ENCODE data around the gene REPIN1.

The REPIN1 gene

DNA sequence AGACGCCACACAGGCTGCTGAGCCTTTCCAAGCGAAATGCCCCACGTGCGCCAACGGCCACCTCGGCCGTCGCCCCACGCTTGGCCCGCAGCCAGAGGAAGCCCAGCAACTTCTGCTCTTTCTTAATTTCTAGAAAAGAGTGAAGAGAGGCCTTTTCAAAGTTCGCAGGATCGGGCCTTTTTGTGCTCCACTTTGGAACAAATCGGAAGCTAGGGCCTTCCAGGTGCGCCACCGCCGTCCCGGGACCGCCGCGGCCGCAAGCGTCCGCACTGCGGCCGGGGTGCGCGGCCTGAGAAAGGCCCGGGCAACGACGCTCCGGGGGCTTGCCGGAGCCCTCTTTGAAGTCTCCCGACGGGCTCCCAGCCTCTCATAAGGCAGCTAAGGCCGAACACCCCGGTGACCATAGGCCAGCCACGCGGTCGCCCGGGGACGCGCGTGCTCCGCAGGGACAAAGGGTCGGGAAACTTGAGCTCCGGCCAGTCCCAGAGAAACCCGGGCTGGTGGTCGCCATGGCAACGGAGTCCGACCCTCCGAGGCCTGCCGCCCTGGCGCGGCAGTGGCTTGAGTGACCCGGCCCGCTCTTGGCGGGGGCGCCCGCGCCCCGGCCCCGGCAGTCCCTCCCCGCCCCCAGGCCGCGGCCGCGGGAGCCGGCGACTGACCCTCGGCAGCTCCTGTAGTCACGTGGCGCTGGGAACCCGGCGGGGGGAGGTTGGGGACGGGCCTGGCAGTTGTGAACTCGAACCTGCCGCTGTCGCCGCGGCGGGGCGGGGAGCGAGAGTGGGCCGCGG is at the start of gene REPIN1:
Gene REPIN1, plus strand, starts transcription at position 727 of the 788 bp plus-strand sequence. CDS start 890 bp downstream, outside the sequence.
- TF ChIP-seq, protein P1, sequence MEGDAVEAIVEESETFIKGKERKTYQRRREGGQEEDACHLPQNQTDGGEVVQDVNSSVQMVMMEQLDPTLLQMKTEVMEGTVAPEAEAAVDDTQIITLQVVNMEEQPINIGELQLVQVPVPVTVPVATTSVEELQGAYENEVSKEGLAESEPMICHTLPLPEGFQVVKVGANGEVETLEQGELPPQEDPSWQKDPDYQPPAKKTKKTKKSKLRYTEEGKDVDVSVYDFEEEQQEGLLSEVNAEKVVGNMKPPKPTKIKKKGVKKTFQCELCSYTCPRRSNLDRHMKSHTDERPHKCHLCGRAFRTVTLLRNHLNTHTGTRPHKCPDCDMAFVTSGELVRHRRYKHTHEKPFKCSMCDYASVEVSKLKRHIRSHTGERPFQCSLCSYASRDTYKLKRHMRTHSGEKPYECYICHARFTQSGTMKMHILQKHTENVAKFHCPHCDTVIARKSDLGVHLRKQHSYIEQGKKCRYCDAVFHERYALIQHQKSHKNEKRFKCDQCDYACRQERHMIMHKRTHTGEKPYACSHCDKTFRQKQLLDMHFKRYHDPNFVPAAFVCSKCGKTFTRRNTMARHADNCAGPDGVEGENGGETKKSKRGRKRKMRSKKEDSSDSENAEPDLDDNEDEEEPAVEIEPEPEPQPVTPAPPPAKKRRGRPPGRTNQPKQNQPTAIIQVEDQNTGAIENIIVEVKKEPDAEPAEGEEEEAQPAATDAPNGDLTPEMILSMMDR (IDR thresholded peaks at IDR 0.05; ENCODE audit: insufficient read depth, missing control alignments): no peak
- FAIRE-seq (no peak), DNase-seq (ENCODE audit: insufficient read length, low spot score) (peak; percentile 66)

DNA sequence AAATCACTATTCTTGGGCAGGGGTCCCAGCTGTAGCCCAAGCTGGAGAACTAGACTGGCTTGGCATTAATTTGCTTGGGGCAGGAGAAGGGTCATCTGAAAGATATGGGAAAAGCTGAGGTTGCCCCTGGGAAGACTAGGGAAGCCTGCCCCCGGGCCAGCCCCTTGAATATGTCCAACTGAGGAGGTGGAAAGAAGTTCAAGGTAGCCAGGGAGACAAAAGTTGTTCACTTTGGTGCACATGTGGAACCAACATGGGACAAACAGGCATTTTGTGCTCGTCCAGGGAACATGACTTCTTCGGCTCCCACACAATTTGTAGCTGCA is 46.9 kb upstream of the REPIN1 start:
- DNase-seq (ENCODE audit: insufficient read length, low spot score): no peak
- TF ChIP-seq, protein P1 (IDR thresholded peaks at IDR 0.05; ENCODE audit: insufficient read depth, missing control alignments): no peak
- no peak for FAIRE-seq

DNA sequence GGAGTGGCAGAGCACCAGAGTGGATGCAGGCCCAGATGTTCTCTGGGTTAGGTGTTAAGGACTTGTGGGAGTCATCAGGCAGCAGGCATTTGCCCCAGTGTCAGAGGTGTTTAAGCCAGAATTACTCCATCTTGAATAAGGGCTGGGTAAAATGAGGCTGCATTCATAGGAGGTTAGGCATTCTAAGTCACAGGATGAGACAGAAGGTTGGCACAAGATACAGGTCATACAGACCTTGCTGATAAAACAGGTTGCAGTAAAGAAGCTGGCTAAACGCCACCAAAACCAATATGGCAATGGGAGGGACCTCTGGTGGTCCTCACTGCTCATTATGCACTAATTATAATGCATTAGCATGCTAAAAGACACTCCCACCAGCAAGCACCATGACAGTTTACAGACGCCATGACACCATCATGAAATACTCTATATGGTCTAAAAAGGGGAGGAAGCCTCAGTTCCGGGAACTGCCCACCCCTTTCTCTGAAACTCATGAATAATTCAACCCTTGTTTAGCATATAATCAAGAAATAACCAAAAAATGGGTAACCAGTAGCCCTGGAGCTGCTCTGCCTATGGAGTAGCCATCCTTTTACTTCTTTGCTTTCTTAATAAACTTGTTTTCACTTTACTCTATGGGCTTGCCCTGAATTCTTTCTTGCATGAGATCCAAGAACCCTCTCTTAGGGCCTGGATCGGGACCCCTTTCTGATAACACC is 46.3 kb upstream of the REPIN1 start:
- FAIRE-seq: no peak
- TF ChIP-seq, protein P1 (IDR thresholded peaks at IDR 0.05; ENCODE audit: insufficient read depth, missing control alignments): no peak
- DNase-seq (ENCODE audit: insufficient read length, low spot score): no peak

DNA sequence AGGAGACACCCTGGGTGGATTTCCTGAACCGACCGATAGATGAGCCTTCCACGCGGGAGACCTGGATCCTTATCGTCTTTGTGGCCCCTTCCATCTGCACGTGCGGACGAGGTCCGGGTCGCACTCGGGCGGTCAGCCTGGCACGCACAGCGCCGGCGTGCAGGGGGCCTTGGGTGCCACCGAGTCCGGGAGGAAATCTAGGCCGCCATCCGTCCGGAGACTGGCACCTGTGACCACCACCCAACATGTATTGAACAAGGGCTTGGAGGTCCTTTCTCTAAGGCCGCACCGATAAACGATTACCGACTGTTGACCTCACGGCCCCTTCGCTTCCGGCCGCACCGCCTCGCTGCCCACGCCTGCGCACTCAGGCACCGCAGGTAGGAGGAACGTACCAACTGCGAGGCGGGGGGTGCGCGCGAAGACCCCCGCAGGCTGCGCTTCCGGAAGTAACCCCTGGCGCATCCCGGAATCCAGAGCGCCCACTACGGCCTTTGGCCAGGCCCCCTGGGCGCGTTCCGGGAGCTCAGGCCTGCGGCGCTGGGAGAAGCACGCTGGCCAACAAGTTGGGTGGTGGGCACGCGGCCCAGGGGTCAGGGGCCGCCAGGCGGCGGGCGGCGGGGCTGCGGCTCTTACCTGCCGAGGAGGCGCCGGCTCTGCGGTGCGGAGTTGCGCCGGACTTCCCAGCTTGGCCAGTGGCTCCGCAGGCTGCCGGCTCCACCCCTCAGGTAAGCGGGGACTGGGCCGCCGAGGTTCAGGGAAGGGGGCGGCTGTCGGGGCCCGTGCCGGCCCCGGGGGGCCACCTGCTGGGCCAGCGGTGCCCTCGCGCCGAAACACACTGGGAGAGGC is 45.6 kb upstream of the REPIN1 start, which contains the start of the genes ACTR3C and LRRC61:
Gene ACTR3C, minus strand, starts transcription at position 713 of the 849 bp plus-strand sequence. CDS start 28,249 bp downstream, outside the sequence.
Gene LRRC61, plus strand, starts transcription at position 523 of the 849 bp plus-strand sequence. CDS start 13,507 bp downstream, outside the sequence.
- FAIRE-seq (no peak), DNase-seq (ENCODE audit: insufficient read length, low spot score) (peak; percentile 64)
- TF ChIP-seq, protein P1 (IDR thresholded peaks at IDR 0.05; ENCODE audit: insufficient read depth, missing control alignments): no peak

DNA sequence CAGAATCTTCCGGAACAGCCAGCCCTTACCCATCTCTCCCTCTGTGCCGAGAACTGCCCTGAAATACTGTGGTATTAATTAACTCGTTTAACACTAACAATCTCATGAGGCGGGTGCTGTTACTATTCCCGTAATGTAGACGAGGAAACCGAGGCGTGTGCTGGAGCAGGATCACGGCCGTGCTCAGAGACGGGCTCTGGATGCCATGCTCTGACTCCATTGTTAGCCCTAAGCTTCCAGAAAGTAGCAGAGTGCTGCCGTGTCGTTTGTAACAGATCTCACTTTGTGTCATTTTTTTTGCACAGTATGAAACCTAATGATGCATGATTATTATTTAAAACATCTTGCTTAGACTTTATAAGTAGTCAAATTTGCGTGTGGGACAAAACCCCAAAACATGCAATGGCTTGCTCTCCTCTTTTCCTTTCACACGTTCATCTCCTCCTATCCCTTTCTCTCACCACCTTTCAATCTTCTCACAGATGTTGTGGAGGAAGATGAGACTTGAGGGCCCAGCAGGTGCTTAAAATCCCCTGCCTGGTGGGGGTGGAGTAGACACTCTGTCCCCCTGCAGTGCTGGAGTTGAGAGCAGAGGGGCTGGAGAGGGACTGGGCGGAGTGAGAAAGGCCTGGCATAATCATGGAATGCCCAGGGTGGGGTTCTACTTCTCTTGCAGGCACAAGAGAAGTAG is 44.8 kb upstream of the REPIN1 start:
- TF ChIP-seq, protein P1 (IDR thresholded peaks at IDR 0.05; ENCODE audit: insufficient read depth, missing control alignments): no peak
- no peak for DNase-seq (ENCODE audit: insufficient read length, low spot score)
- FAIRE-seq: no peak

DNA sequence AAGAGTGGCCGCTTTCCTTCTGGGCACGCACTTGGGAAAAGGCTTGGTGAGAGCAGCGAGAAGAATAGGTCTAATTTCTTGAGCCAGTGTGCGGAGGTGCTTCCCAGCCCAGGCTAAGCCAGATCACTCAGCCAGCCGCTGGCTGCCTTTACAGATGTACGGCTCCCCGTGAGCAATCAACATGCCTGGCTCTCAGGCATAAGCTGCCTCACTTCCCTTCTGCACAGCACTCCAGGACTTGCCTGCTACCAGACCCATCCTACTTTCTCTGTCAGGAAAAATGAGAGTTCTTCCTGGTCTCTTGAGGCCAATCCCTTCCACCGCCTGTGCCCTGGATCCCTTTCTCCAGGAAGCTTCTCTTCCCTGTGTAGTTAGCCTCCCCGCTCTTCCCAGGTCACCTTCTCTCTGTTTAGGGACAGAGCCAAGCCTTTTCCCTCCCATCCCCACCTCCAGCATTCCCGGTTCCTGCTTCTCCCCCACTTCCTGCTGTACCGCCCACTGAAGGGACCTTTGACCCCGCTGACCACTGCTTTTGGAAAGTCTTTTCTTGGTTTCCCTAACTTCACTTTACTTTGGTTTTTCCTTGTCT is 44.2 kb upstream of the REPIN1 start:
- FAIRE-seq (no peak), DNase-seq (ENCODE audit: insufficient read length, low spot score) (no peak)
- TF ChIP-seq, protein P1 (IDR thresholded peaks at IDR 0.05; ENCODE audit: insufficient read depth, missing control alignments): no peak
